SJSA1 (cell line): ENCODE measurements around the gene KLHL7. TPM values are rescaled to one million over a fixed set of nuclear protein-coding genes. Genes with fewer than 3 reads are reported as not detected.
"Not testable (repeated sequence)": the region's sequence is repeated elsewhere in the genome, so short reads cannot be mapped to it uniquely, and the experiment has no call there.

Source experiments
- DNase-seq, 2 experiments: peaks; one replicate each; pipeline ENCODE4 v3.0.0-alpha.2; 2015 to 2020; ENCODE audit warnings: low spot score in 2 of 2, low read depth in 1 of 2
- H3K27ac ChIP-seq: fragments of 250-450 bp; sonication (Bioruptor Pico); 2 replicates; pipeline ENCODE4 v1.5.1; 2020; ENCODE audit warnings: mild to moderate bottlenecking, moderate library complexity
- H3K27me3 ChIP-seq: fragments of 250-450 bp; sonication (Bioruptor Pico); replicated peaks from 2 replicates; pipeline ENCODE4 v1.5.1; 2020; ENCODE audit warnings: mild to moderate bottlenecking, moderate library complexity
- H3K36me3 ChIP-seq: fragments of 250-450 bp; sonication (Bioruptor Pico); 2 replicates; pipeline ENCODE4 v1.5.1; 2020; ENCODE audit warnings: mild to moderate bottlenecking
- H3K4me1 ChIP-seq: fragments of 250-450 bp; sonication (Bioruptor Pico); replicated peaks from 2 replicates; pipeline ENCODE4 v1.6.1; 2021; ENCODE audit warnings: mild to moderate bottlenecking
- H3K4me3 ChIP-seq: fragments of 250-450 bp; sonication (Bioruptor Pico); 2 replicates; pipeline ENCODE4 v1.5.1; 2020; ENCODE audit warnings: mild to moderate bottlenecking
- H3K9me3 ChIP-seq: fragments of 250-450 bp; sonication (Bioruptor Pico); replicated peaks from 2 replicates; pipeline ENCODE4 v1.5.1; 2020; ENCODE audit warnings: mild to moderate bottlenecking
- total RNA-seq: library from RNA; depleted of rRNA; stranded (reverse); fragments of >200 nt; shearing (Covaris generic); gene quantifications from 2 replicates; pipeline ENCODE4 v1.2.3, GENCODE V29; 2014

Gene KLHL7
- total RNA-seq, 1 experiment from 2014 or later = 33.2 TPM

- H3K9me3 ChIP-seq = no peaks in the 10 kb centered on the region
- no peaks in the 10 kb centered on the region for H3K27me3 ChIP-seq
- no peaks in the 10 kb centered on the region for H3K4me1 ChIP-seq
- H3K4me3 ChIP-seq = no peak overlapping the region
- DNase-seq = no peak
- no peaks in the 10 kb centered on the region for H3K36me3 ChIP-seq
- H3K27ac ChIP-seq = no peak overlapping the region
These were observed 14.5 kb downstream of the KLHL7 start for GRCh38 chr7:23120106-23120505.

GRCh38 chr7:23121165-23121564 is 15.6 kb downstream of the KLHL7 start:
- peaks cover 5% of the 10 kb centered on the region; the same call in 1 of the 2 replicates for H3K36me3 ChIP-seq
- no peaks in the 10 kb centered on the region for H3K4me1 ChIP-seq
- no peaks in the 10 kb centered on the region for H3K27me3 ChIP-seq
- DNase-seq = no peak
- no peak overlapping the region for H3K4me3 ChIP-seq
- H3K9me3 ChIP-seq = no peaks in the 10 kb centered on the region
- no peak overlapping the region for H3K27ac ChIP-seq

GRCh38 chr7:23123007-23123406 is 17.4 kb downstream of the KLHL7 start:
- Histone ChIP-seq H3K36me3 (peaks cover 6% of the 10 kb centered on the region; the same call in 1 of the 2 replicates), H3K9me3 (no peaks in the 10 kb centered on the region), H3K4me3 (no peak overlapping the region), H3K27ac (no peak overlapping the region), H3K27me3 (no peaks in the 10 kb centered on the region), H3K4me1 (no peaks in the 10 kb centered on the region)
- DNase-seq = no peak

GRCh38 chr7:23123465-23123864 is 17.9 kb downstream of the KLHL7 start:
- no peaks in the 10 kb centered on the region for H3K4me1 ChIP-seq
- peaks cover 6% of the 10 kb centered on the region; the same call in 1 of the 2 replicates for H3K36me3 ChIP-seq
- DNase-seq = no peak
- H3K27ac ChIP-seq = no peak overlapping the region
- H3K9me3 ChIP-seq = no peaks in the 10 kb centered on the region
- H3K4me3 ChIP-seq = no peak overlapping the region
- H3K27me3 ChIP-seq = no peaks in the 10 kb centered on the region

GRCh38 chr7:23129036-23129435 is 23.5 kb downstream of the KLHL7 start:
- Histone ChIP-seq H3K36me3 (peaks cover 6% of the 10 kb centered on the region; the same call in 1 of the 2 replicates), H3K4me3 (no peak overlapping the region), H3K27ac (no peak overlapping the region)

GRCh38 chr7:23131799-23132198 is 26.2 kb downstream of the KLHL7 start:
- not testable (repeated sequence) for H3K36me3 ChIP-seq, H3K27ac ChIP-seq, H3K4me3 ChIP-seq, H3K9me3 ChIP-seq, DNase-seq, H3K27me3 ChIP-seq, H3K4me1 ChIP-seq

More at GRCh38 chr7:23129036-23129435, 23.5 kb downstream of the KLHL7 start:
- no peak for DNase-seq
- no peaks in the 10 kb centered on the region for H3K27me3 ChIP-seq
- no peaks in the 10 kb centered on the region for H3K4me1 ChIP-seq
- no peaks in the 10 kb centered on the region for H3K9me3 ChIP-seq

GRCh38 chr7:23133797-23134196 is 28.2 kb downstream of the KLHL7 start:
- H3K27me3 ChIP-seq = no peaks in the 10 kb centered on the region

GRCh38 chr7:23135755-23136154 is 30.2 kb downstream of the KLHL7 start:
- H3K4me3 ChIP-seq = no peak overlapping the region
- no peaks in the 10 kb centered on the region for H3K27me3 ChIP-seq
- no peaks in the 10 kb centered on the region for H3K36me3 ChIP-seq
- H3K4me1 ChIP-seq = no peaks in the 10 kb centered on the region
- no peak overlapping the region for H3K27ac ChIP-seq
- no peak for DNase-seq
- H3K9me3 ChIP-seq = no peaks in the 10 kb centered on the region

More at GRCh38 chr7:23133797-23134196, 28.2 kb downstream of the KLHL7 start:
- Histone ChIP-seq H3K4me3 (no peak overlapping the region), H3K9me3 (no peaks in the 10 kb centered on the region), H3K27ac (no peak overlapping the region), H3K4me1 (no peaks in the 10 kb centered on the region), H3K36me3 (no peaks in the 10 kb centered on the region)
- no peak for DNase-seq

GRCh38 chr7:23136216-23136615 is 30.6 kb downstream of the KLHL7 start:
- H3K4me1 ChIP-seq = no peaks in the 10 kb centered on the region
- H3K9me3 ChIP-seq = no peaks in the 10 kb centered on the region
- no peak for DNase-seq
- H3K36me3 ChIP-seq = no peaks in the 10 kb centered on the region
- no peak overlapping the region for H3K27ac ChIP-seq
- no peak overlapping the region for H3K4me3 ChIP-seq
- no peaks in the 10 kb centered on the region for H3K27me3 ChIP-seq

- no peaks in the 10 kb centered on the region for H3K4me1 ChIP-seq
- no peaks in the 10 kb centered on the region for H3K36me3 ChIP-seq
- H3K27ac ChIP-seq = no peak overlapping the region
- H3K4me3 ChIP-seq = no peak overlapping the region
- no peaks in the 10 kb centered on the region for H3K27me3 ChIP-seq
- no peaks in the 10 kb centered on the region for H3K9me3 ChIP-seq
- no peak for DNase-seq
These were observed 52.1 kb downstream of the KLHL7 start for GRCh38 chr7:23157679-23158078.

GRCh38 chr7:23158546-23158945 is 53.0 kb downstream of the KLHL7 start:
- Histone ChIP-seq H3K4me1 (no peaks in the 10 kb centered on the region), H3K27ac (no peak overlapping the region), H3K27me3 (no peaks in the 10 kb centered on the region), H3K9me3 (no peaks in the 10 kb centered on the region), H3K36me3 (no peaks in the 10 kb centered on the region), H3K4me3 (no peak overlapping the region)
- no peak for DNase-seq

- H3K36me3 ChIP-seq = no peaks in the 10 kb centered on the region
- no peaks in the 10 kb centered on the region for H3K9me3 ChIP-seq
- DNase-seq = no peak
- no peak overlapping the region for H3K27ac ChIP-seq
- no peak overlapping the region for H3K4me3 ChIP-seq
- H3K4me1 ChIP-seq = no peaks in the 10 kb centered on the region
- H3K27me3 ChIP-seq = no peaks in the 10 kb centered on the region
These were observed 55.9 kb downstream of the KLHL7 start for GRCh38 chr7:23161482-23161881.

- no peaks in the 10 kb centered on the region for H3K36me3 ChIP-seq
- no peaks in the 10 kb centered on the region for H3K9me3 ChIP-seq
- H3K27ac ChIP-seq = no peak overlapping the region
- H3K4me1 ChIP-seq = no peaks in the 10 kb centered on the region
- H3K27me3 ChIP-seq = no peaks in the 10 kb centered on the region
- no peak for DNase-seq
- no peak overlapping the region for H3K4me3 ChIP-seq
These were observed 59.3 kb downstream of the KLHL7 start for GRCh38 chr7:23164846-23165245.

GRCh38 chr7:23165316-23165715 is 59.7 kb downstream of the KLHL7 start:
- H3K36me3 ChIP-seq = no peaks in the 10 kb centered on the region
- no peaks in the 10 kb centered on the region for H3K4me1 ChIP-seq
- H3K4me3 ChIP-seq = no peak overlapping the region
- no peak for DNase-seq
- no peak overlapping the region for H3K27ac ChIP-seq
- H3K27me3 ChIP-seq = no peaks in the 10 kb centered on the region
- H3K9me3 ChIP-seq = no peaks in the 10 kb centered on the region

- Histone ChIP-seq H3K9me3 (no peaks in the 10 kb centered on the region), H3K4me3 (no peak overlapping the region)
- DNase-seq = no peak
These were observed 62.1 kb downstream of the KLHL7 start for GRCh38 chr7:23167691-23168090.

More at GRCh38 chr7:23167691-23168090, 62.1 kb downstream of the KLHL7 start:
- Histone ChIP-seq H3K27me3 (no peaks in the 10 kb centered on the region), H3K4me1 (no peaks in the 10 kb centered on the region), H3K36me3 (no peaks in the 10 kb centered on the region), H3K27ac (no peak overlapping the region)
